Activated CD8-positive, alpha-beta memory T cell treated with anti-CD3 and anti-CD28 coated beads, Interleukin-2, amount 50 U/mL, for 48 hours (primary cell): ENCODE results near the gene NRP2.

ENCODE experiments used
- DNase-seq: peaks from one replicate; pipeline ENCODE4 v3.0.0-alpha.2; 2020

The NRP2 gene

GRCh38 chr2:205682239-205682970 lies at the start of gene NRP2:
Gene NRP2 (plus strand): TSS chr2:205682501. CDS start chr2:205683291, 790 bp downstream.
- DNase-seq, result peak; percentile 73

GRCh38 chr2:205633994-205634393 lies 48.3 kb upstream of the NRP2 start:
- no peak for DNase-seq

GRCh38 chr2:205636549-205637319 lies 45.6 kb upstream of the NRP2 start:
- no peak for DNase-seq

- no peak for DNase-seq
These were observed 45.0 kb upstream of the NRP2 start for GRCh38 chr2:205637320-205637602.

GRCh38 chr2:205637779-205638503 lies 44.4 kb upstream of the NRP2 start:
- DNase-seq, result no peak

GRCh38 chr2:205640716-205641115 lies 41.6 kb upstream of the NRP2 start:
- no peak for DNase-seq

GRCh38 chr2:205642599-205643356 lies 39.5 kb upstream of the NRP2 start:
- DNase-seq, result no peak

- DNase-seq, result no peak
These were observed 38.9 kb upstream of the NRP2 start for GRCh38 chr2:205643391-205643885.

- DNase-seq, result no peak
These were observed 38.3 kb upstream of the NRP2 start for GRCh38 chr2:205644018-205644417.

GRCh38 chr2:205646680-205647079 lies 35.6 kb upstream of the NRP2 start:
- no peak for DNase-seq

GRCh38 chr2:205650450-205650849 lies 31.9 kb upstream of the NRP2 start:
- no peak for DNase-seq

- no peak for DNase-seq
These were observed 31.4 kb upstream of the NRP2 start for GRCh38 chr2:205650931-205651330.

- DNase-seq, result no peak
These were observed 30.6 kb upstream of the NRP2 start for GRCh38 chr2:205651719-205652118.

- no peak for DNase-seq
These were observed 27.3 kb upstream of the NRP2 start for GRCh38 chr2:205654878-205655605.

GRCh38 chr2:205655779-205656456 lies 26.4 kb upstream of the NRP2 start:
- no peak for DNase-seq

GRCh38 chr2:205656461-205656860 lies 25.8 kb upstream of the NRP2 start:
- no peak for DNase-seq

GRCh38 chr2:205656941-205657340 lies 25.4 kb upstream of the NRP2 start:
- DNase-seq, result no peak

GRCh38 chr2:205657579-205657978 lies 24.7 kb upstream of the NRP2 start:
- no peak for DNase-seq

- no peak for DNase-seq
These were observed 24.2 kb upstream of the NRP2 start for GRCh38 chr2:205658068-205658467.

GRCh38 chr2:205658572-205658971 lies 23.7 kb upstream of the NRP2 start:
- no peak for DNase-seq

- DNase-seq, result no peak
These were observed 22.4 kb upstream of the NRP2 start for GRCh38 chr2:205659922-205660321.
